Stomach (tissue), 9 donors: ENCODE results near the gene DNAJB9. TPM values are rescaled to one million over a fixed set of nuclear protein-coding genes. Genes with fewer than 3 reads are reported as not detected.
A peak's percentile ranks its signal among the peaks of the same experiment; 100 is the strongest.

Experiments used
- DNase-seq, 2 donors: peaks; one replicate each; pipeline versions ENCODE4 v3.0.0 to v3.0.0-alpha.2; 2013 to 2019
- H3K27ac ChIP-seq, 5 donors: fragments of 200-600 bp in 4 of 5; sonication (generic) in 4 of 5; one replicate each; pipeline ENCODE4 v1.5.1; 2013 to 2019; ENCODE audit warnings: mild to moderate bottlenecking in 1 of 5, moderate library complexity in 1 of 5
- H3K27me3 ChIP-seq, 3 donors: fragments of 200-600 bp; sonication (generic); one replicate each; pipeline ENCODE4 v1.5.1; 2017 to 2019; ENCODE audit warnings: mixed run types in 1 of 3
- H3K36me3 ChIP-seq, 4 donors: fragments of 200-600 bp; sonication (generic); 1 replicate in 3 of 4; 2 replicates in 1 of 4; pipeline ENCODE4 v1.5.1; 2016 to 2019
- H3K4me1 ChIP-seq, 4 donors: fragments of 200-600 bp; sonication (generic); one replicate each; pipeline ENCODE4 v1.5.1; 2016 to 2019
- H3K4me3 ChIP-seq, 4 donors: fragments of 200-600 bp; sonication (generic) in 3 of 4; one replicate each; pipeline ENCODE4 v1.5.1; 2016 to 2019; ENCODE audit warnings: mild to moderate bottlenecking in 1 of 4
- H3K9me3 ChIP-seq, 4 donors: fragments of 200-600 bp; sonication (generic); one replicate each; pipeline ENCODE4 v1.5.1; 2016 to 2019
- CTCF ChIP-seq, 7 experiments: fragments of 450-650 bp in 4 of 7; fragments of 200-600 bp in 3 of 7; sonication (generic) in 3 of 7; IDR thresholded peaks; one replicate each; pipeline ENCODE4 v1.5.1; 2016 to 2019; ENCODE audit warnings: antibody characterized with exemption in 7 of 7, control low read depth in 2 of 7, mild to moderate bottlenecking in 1 of 7
- EP300 ChIP-seq: sonication (generic); formaldehyde crosslinking; IDR thresholded peaks from one replicate; pipeline ENCODE4 v1.6.1; 2017; ENCODE audit warnings: antibody characterized with exemption
- POLR2A ChIP-seq, 4 donors: fragments of 450-650 bp; IDR thresholded peaks; one replicate each; pipeline ENCODE4 v1.6.1; 2016; ENCODE audit warnings: antibody characterized with exemption in 4 of 4, control low read depth in 2 of 4, mild to moderate bottlenecking in 1 of 4, moderate library complexity in 1 of 4
- POLR2AphosphoS5 ChIP-seq, 3 donors: sonication (generic); formaldehyde crosslinking; IDR thresholded peaks; one replicate each; pipeline ENCODE4 v1.6.1; 2016; ENCODE audit warnings: antibody characterized with exemption in 3 of 3
- WGBS, 5 donors: extraction: QIAGEN DNeasy Blood & Tissue Kit in 3 of 5; methylation state at CpG; one replicate each; pipeline versions ENCODE4 v1.1.5 to v1.1.7; 2013 to 2018; 5-methylcytosine and 5-hydroxymethylcytosine counted together
- intact Hi-C: fragments of 100-400 bp; cut with DNase I; formaldehyde crosslinking; loops from one replicate; pipeline ENCODE4 v1.15.1; 2023; ENCODE audit warnings: low total_unique reads
- polyA plus RNA-seq, 3 donors: library from polyadenylated mRNA; stranded (reverse); fragments of 200-250 nt; gene quantifications; one replicate each; pipeline ENCODE4 v1.2.3, GENCODE V29; 2013
- total RNA-seq, 5 donors: library from RNA; depleted of rRNA; stranded (reverse); fragments of >200 nt; gene quantifications; one replicate each; pipeline versions ENCODE4 v1.1.0 to v1.2.3, GENCODE V29; 2014 to 2016
- donor health status: healthy with polysubstance abuse.
- donor health status: Bipolar disorder and iron deficiency.
- donor health status: healthy.

DNAJB9 gene
- total and polyA plus RNA-seq, 8 donors, result 2.6 to 218 (median 15.3) TPM

- H3K36me3 ChIP-seq, result no peaks in the 10 kb centered on the region
- H3K4me1 ChIP-seq, result peaks cover 22 to 48% (median 39%) of the 10 kb centered on the region in 4 donors
- no peaks in the 10 kb centered on the region for H3K9me3 ChIP-seq
- peak within 1 kb of the TSS; percentile 51 to 81 (median 64) for H3K4me3 ChIP-seq
- DNase-seq, result peak; percentile 100
- intact Hi-C loops, result no loop called here
- peak in 2 of 4 donors; percentile 91 to 95 for TF ChIP-seq POLR2A (IDR thresholded peaks at IDR 0.05)
- TF ChIP-seq POLR2AphosphoS5 (IDR thresholded peaks at IDR 0.05), result peak; percentile 97 to 99 (median 99)
- peak in 1 of 7 experiments; percentile 16 for TF ChIP-seq CTCF (IDR thresholded peaks at IDR 0.05)
- TF ChIP-seq EP300, result peak; percentile 80
- H3K27me3 ChIP-seq, result no peaks in the 10 kb centered on the region
- 0 to 1% (median 0%) methylated on average over 32 to 64 of the region's 64 CpGs for WGBS, 5 donors
- H3K27ac ChIP-seq, result peak within 1 kb of the TSS; percentile 98 to 99 (median 99)
Observed at GRCh38 chr7:108525985-108526767, 43.5 kb upstream of the DNAJB9 start, which contains the start of gene PNPLA8. TSS of gene PNPLA8 (minus strand) at chr7:108526135. CDS start at chr7:108515491, 10,644 bp downstream.

GRCh38 chr7:108526768-108527017 lies 43.0 kb upstream of the DNAJB9 start:
- 11 to 17% (median 13%) methylated on average over 3 of the region's 3 CpGs for WGBS, 5 donors
- DNase-seq, result no peak
- Histone ChIP-seq H3K4me3 (peak overlapping the region; percentile 51 to 81 (median 64)), H3K4me1 (peaks cover 22 to 42% (median 36%) of the 10 kb centered on the region in 4 donors), H3K9me3 (no peaks in the 10 kb centered on the region), H3K36me3 (no peaks in the 10 kb centered on the region), H3K27me3 (no peaks in the 10 kb centered on the region), H3K27ac (peak overlapping the region; percentile 98 to 99 (median 99))
- intact Hi-C loops, result no loop called here
- no peak for TF ChIP-seq POLR2A (IDR thresholded peaks at IDR 0.05)

GRCh38 chr7:108528183-108528712 lies 41.4 kb upstream of the DNAJB9 start:
- peak overlapping the region; percentile 13 to 99 (median 64) for H3K27ac ChIP-seq
- peaks cover 18 to 27% (median 22%) of the 10 kb centered on the region in 4 donors for H3K4me1 ChIP-seq
- no peak overlapping the region for H3K4me3 ChIP-seq
- no peaks in the 10 kb centered on the region for H3K9me3 ChIP-seq
- H3K36me3 ChIP-seq, result no peaks in the 10 kb centered on the region
- TF ChIP-seq EP300 (no peak), POLR2AphosphoS5 (IDR thresholded peaks at IDR 0.05) (peak in 2 of 3 donors; percentile 54 to 58)
- peak in 1 of 2 donors; percentile 50 for DNase-seq
- H3K27me3 ChIP-seq, result no peaks in the 10 kb centered on the region
- 69 to 88% (median 78%) methylated on average over 6 of the region's 6 CpGs for WGBS, 5 donors
- intact Hi-C loops, result no loop called here

GRCh38 chr7:108529341-108529740 lies 40.3 kb upstream of the DNAJB9 start:
- peak overlapping the region; percentile 41 to 66 (median 61) for H3K27ac ChIP-seq

More at GRCh38 chr7:108529341-108529740, 40.3 kb upstream of the DNAJB9 start:
- intact Hi-C loops, result no loop called here
- Histone ChIP-seq H3K4me3 (no peak overlapping the region), H3K9me3 (no peaks in the 10 kb centered on the region), H3K27me3 (no peaks in the 10 kb centered on the region), H3K36me3 (no peaks in the 10 kb centered on the region), H3K4me1 (peaks cover 7 to 16% (median 12%) of the 10 kb centered on the region in 4 donors)
- peak; percentile 48 for DNase-seq
- TF ChIP-seq EP300 (no peak), POLR2A (IDR thresholded peaks at IDR 0.05) (no peak), CTCF (IDR thresholded peaks at IDR 0.05) (no peak), POLR2AphosphoS5 (IDR thresholded peaks at IDR 0.05) (no peak)
- 25 to 54% (median 41%) methylated on average over 3 of the region's 3 CpGs for WGBS, 5 donors
